ENCODE results near the gene NOC2L.

DNA sequence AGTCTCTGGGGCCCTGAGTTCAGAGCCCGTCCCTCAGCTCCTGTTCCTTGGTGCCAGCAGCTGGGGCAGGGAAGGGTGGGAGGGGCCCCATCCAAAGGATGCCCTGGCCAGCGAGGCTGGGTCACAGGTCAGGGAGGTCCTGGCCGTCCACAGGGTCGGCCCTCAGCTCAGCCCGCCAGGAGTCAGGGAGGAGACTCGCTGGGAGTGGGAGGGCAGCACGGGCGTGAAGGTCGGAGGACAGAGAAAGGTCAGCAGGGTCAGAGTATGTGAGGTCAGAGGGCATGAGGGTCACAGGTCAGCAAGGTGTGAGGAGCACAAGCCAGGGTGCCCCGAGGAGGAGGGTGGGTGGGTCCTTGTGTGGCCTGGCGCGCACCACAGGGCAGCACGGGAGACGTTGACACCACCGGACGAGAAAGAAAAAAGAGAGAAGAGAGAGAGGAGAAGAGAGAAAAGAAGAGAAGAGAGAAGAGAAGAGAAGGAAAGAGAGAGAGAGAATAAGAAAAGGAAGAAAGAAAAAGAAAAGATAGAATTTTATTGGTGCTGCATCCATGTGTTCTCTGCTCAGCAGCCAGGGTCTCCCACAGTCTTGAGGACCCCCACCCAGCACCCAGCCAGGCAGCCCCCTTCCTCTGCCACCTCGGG is 15.8 kb upstream of the NOC2L start:
- no peak for TF ChIP-seq EZH2phosphoT487 (IDR thresholded peaks at IDR 0.05; ENCODE audit: borderline replicate concordance, low read depth, low read length)
- TF ChIP-seq, protein P1, sequence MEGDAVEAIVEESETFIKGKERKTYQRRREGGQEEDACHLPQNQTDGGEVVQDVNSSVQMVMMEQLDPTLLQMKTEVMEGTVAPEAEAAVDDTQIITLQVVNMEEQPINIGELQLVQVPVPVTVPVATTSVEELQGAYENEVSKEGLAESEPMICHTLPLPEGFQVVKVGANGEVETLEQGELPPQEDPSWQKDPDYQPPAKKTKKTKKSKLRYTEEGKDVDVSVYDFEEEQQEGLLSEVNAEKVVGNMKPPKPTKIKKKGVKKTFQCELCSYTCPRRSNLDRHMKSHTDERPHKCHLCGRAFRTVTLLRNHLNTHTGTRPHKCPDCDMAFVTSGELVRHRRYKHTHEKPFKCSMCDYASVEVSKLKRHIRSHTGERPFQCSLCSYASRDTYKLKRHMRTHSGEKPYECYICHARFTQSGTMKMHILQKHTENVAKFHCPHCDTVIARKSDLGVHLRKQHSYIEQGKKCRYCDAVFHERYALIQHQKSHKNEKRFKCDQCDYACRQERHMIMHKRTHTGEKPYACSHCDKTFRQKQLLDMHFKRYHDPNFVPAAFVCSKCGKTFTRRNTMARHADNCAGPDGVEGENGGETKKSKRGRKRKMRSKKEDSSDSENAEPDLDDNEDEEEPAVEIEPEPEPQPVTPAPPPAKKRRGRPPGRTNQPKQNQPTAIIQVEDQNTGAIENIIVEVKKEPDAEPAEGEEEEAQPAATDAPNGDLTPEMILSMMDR (conservative IDR thresholded peaks at IDR 0.05; ENCODE audit: low read length): no peak

Measured in OCI-LY7 (cell line).